NCI-H187 (cell line): ENCODE measurements around the gene UBXN4.

ENCODE experiments used
- DNase-seq, 2 experiments: peaks; one replicate each; lab custom pipeline; 2025; lab: John Stamatoyannopoulos, UW

Gene UBXN4

DNA sequence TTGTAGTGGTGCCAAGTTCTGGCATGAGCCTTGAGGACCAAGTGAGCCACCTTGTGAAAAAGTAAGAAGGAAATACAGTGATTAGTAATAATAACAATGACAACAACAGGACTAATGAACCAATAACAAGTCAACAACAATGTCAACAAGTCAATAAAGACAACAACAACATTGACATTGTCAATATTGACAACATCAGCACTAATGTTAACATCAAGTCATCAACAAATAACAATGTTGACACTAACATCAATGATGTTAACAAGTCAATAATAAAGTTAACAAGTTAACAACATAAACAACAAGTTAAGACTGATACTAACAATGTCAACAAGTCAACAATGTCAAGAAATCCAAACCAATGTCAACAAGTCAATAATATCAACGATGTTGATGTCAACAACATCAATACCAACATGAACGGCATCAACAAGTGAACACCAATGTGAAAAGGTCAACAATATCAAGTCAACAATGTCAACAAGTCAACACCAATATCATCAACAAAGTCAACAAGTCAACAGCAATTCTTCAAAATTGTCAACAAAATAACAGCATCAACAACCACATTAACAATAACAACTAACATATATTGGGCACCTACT is 71.4 kb downstream of the UBXN4 start:
- DNase-seq = no peak

DNA sequence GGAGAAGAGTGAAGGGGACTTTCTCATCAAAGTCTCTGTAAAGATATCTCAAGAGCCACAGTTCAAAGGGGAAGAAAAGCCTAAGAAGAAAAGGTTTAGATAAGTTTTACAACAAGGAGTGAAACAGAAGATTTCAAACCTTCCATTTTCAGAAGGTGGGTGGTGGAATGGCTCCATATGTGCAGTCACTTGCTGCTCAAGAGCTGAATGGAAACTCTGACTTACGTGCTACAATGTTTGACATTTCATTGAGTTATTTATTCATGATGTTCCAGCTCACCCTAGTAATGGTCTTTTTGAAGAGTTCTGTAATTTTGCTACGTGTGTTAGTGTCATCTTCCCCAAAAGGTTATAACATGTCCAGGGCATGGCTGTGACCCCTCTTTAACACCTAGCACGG is 73.6 kb downstream of the UBXN4 start:
- DNase-seq = no peak

DNA sequence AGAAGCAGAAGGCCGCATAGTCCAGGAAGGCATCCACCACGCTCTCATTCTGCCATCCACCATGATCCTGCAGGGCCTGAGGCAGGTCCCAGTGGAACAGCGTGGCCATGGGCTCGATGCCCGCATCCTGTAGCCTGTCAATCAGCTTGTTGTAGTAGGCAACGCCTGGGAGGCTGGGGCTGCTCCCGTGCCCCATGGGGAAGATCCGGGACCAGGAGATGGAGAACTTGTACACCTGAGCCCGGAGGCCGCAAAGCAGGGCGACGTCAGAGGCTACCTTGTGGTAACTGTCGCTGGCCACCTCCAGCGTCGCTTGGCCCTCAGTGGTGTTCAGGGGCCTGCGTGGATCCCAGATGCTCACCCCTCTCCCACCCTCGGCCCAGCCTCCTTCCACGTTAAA is 75.8 kb downstream of the UBXN4 start:
- no peak for DNase-seq

DNA sequence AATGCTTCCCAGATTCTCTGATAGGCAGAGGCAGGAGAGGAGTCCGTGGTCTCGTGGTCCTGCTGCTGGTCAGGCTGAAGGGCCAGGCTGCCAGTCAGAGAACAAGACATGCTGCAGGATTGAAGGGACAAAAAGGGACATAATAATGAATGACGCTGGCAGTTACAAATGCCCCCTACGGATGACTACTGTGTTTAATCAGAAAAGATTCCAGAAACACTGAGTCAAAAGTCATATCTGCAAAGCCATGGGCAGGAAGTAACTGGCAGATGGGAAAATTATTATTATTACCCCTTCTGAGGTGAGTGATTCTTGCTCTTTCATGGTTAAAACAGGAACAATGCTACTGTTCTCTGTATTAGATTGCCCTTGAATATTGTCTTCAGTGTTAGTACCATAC is 76.3 kb downstream of the UBXN4 start:
- no peak for DNase-seq

DNA sequence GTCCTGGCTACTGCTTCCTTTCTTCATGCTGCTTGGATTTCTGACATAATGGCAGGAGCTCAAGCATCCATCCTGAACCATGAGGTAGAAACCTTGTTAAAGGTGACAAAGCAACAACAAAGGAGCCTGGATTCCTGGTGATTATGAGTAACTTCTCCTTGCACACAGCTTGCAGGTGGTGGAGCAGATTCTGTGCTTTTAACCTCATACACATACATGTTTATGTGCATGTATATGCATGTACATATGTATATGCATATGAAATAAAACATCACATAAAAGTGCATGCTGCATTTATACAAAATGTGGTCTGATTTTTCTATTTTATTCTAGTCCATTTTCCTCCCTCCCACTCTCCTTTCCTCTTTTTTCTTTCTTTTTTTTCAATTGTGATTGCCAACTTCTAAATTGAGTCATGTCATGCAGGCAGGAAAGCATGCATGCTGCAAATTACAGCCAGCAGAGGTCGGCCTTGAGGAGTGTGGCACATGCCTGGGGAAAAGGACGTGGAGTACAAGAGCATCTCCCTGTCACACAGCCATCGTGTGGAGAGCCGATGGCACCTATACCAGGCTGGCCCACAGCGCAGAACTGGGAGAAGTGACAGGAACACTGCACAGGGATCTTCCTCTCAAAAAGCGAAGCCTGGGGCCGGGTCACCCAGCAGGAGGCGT is 77.4 kb downstream of the UBXN4 start:
- DNase-seq = no peak

DNA sequence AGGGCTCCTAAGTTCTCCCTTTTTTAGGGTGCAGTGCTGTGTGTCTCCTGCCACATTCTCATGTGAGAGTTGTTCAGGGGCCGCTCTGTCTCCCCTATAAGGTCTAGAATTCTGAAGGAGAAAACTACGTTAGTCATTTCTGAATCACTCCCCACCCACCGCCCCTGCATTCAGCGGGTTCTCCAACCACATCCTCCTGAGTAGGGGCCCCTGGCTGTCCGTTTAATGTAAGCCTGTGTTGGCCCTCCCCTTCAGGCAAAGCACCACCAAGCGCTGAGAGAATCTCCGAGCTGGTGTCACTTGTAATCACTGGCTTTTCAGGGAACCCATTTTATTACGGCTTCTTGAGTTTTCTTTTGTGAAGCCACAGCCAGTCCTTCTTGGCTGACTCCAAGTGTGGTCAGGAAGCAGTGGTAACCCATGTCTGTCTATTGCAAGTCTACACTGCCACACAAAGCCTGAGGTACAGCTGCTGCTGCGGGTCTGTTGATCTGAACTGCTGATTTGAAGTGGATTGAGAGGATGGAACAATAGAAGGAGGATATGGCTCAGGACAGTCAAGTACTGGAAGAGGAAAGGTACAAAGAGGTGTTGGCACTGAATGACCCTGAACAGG is 78.5 kb downstream of the UBXN4 start:
- DNase-seq = peak in 1 of 2 experiments; percentile 9

DNA sequence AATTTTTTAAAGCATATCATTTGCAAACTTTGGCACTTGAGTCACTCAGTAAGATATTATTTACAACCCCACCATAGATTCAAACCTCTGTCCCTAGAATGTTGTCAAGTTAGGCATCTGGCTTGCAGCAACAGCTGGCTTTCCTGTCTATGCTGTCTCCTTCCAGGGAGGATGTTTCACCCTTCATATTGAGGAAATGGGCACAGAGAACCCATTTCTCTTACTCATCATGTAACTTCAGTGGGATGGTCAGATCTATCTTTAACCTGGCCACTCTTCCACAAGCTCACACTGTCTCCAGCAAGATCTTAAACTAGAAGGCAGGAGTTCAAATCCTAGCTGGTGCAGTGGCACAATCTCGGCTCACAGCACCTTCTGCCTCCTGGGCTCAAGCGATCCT is 79.5 kb downstream of the UBXN4 start:
- DNase-seq = no peak

DNA sequence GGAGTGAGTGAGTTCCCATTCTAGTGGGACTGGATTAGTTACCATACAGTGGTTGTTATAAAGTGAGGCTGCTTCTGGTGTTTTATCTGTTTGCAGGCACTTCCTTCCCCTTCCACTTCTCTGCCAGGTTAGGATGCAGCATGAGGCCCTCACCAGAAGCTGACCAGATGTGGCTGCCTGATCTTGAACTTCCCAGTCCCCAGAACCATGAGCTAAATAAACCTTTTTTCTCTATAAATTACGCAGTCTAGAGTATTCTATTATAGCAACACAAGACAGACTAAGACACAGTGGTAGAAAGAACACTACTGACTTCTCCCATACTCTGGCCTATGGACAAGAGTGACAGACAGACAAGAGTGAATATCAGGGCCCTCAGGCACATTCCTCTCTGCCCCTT is 81.2 kb downstream of the UBXN4 start:
- DNase-seq = no peak

DNA sequence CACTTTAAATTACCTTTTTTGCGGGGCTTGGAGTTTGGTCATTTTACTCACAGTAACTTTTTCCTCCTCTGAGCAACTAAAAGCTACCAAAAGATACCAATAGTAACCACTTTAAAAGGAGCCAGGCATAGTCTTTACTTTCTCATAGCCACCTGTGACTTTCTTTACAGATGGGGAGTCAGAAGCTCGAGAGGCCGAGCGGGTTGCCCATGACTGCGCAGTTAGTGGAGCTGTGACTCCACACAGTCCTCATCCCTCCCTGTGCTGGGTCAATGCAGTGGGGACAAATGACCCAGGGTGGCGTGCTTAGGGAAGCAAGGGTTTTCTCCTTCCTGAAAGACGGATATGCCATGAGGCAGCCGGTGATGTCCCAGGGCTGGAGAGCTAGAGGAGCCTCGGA is 83.5 kb downstream of the UBXN4 start:
- no peak for DNase-seq

DNA sequence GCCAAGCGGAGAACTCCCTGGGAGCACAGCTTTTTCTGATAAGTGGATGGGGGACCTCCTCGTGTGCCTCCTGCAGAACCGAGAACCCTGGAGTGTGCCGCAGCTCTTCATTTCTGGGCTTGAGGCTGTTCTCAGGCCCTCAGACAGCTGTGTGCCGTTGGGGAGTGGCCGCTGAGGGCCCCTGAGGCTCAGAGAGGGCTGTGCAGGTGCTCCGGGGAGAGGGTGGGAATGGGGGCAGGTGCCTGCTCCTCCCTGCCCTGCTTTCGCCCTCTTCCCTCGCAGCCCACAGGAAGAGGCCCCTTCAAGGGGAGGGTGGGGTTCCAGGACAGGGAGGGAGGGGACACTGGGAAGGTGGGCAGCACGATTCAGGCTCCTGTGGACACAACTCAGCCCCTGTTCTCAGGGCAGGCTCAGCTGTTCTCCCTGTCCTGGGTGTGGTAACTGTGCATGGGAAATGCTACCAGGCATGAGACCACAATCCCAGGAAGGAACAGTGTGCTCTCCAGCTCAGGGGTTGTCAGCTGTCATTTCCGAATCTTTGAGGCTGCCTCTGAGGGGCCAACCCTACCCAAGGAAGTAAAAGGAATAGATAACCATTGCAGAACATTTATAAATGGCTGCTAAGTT is 84.0 kb downstream of the UBXN4 start:
- DNase-seq = peak; percentile 27 to 39

DNA sequence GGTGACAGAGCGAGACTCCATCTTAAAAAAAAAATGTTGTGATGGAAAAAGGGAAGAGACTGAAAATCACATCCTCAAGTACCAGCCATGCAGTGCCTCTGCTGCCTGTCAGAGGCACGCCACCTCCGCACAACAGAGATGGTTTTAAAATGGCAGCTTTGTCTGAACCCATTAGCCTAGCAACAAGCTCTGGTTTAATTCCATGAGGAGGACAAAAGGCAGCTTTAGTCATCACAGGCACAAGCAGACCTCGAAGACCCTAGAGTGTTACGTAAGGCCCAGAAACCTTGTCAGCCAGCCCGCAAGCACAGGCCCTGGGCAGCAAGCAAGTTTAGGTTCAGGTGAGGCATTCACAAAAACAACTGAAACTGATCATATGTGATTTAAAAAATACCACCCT is 84.9 kb downstream of the UBXN4 start:
- no peak for DNase-seq

DNA sequence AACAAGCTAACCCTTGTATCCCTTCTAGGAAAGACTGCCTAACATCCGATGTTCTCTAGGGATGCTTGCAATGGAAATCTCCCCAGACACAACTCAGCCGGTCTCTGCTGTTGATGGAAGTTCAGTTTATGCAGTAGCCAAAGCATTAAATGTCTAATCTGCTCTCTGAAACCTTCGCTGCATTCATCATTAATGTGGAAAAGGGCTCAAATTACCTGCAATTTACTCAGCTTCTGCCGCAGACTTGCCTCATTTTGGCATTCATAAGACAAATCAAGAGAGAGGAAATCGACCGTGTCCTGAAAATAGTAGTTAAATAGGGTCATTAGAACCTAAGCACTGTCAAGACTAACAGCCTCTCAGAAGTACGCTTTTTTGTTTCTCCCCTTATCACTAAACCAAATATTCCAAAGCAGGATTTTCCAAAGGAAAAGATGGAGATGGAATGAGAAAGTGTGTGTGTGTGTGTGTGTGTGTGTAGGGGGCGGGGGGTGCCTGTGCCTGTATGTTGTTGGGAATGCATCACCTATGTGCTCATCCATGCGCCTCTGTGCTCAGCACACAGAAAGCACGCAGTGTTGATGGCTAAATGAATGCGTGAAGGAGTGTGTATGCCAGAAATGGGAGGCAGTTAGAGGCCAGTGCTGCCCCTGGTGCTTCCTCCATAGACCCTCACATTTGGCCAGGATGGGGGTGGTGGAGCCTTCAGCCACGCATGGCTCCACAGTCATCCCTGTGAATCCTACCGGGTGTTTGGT is 87.9 kb downstream of the UBXN4 start:
- peak; percentile 22 to 37 for DNase-seq

DNA sequence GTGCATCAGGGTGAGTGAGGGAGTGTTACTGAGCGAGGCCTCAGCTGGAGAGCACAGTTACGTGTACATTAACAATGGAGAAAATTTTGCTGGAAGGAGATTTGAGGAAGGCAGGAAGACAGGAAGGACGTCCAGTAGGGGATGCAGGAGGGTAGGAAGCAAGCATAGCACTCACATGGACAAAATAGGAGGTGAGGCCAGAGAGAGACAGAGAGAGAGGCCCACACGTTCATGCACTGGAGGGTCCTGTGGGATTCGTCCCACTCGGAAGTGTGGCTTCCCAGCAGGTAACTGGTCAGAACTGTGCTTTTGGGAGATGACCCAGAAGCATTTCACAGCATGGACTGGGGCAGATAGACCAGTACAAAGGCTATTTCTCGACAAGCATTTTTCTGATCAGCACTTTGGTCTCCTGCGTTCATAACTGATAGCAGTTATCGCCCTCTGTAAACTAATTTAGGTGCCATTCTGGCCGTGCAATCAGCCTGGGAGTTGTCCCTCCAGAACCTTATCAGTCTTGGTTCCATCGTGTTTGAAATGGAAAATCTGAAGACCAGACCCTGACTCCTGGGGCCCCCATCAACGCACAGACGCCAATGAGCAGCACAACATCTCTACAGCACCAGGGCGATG is 89.6 kb downstream of the UBXN4 start:
- DNase-seq = no peak

DNA sequence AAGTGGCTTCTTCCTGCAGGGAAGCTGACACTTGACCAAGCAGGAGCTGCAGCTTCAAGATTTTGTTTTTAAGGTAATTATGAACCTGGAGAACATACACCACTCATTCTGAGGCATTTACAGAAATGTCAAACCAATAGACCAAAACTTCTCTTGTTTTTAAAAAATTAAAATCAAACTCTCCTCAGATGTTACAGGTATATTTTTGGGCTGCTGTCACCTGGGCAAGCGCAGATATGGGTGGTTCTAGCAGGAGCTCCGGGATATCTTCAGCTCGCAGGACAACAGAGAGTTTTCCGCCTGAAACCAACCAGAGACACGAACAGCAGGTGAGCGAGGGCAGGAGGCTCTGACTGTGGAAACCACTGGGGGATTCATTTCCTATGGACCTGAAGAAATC is 91.2 kb downstream of the UBXN4 start:
- no peak for DNase-seq
